NT2/D1 (cell line): ENCODE results near the gene RORB.

Experiments used
- SUZ12 ChIP-seq: IDR thresholded peaks from 2 replicates; pipeline ENCODE4 v1.6.1; 2011; ENCODE audit not compliant: insufficient read length, insufficient read depth; ENCODE audit errors: extremely low read depth
- YY1 ChIP-seq: IDR thresholded peaks from 2 replicates; pipeline ENCODE4 v1.6.1; 2011; ENCODE audit not compliant: insufficient read length, insufficient read depth
- ZNF274 ChIP-seq: IDR thresholded peaks from 2 replicates; pipeline ENCODE4 v1.6.1; 2011; ENCODE audit warnings: mild to moderate bottlenecking, low read depth, low read length

DNA sequence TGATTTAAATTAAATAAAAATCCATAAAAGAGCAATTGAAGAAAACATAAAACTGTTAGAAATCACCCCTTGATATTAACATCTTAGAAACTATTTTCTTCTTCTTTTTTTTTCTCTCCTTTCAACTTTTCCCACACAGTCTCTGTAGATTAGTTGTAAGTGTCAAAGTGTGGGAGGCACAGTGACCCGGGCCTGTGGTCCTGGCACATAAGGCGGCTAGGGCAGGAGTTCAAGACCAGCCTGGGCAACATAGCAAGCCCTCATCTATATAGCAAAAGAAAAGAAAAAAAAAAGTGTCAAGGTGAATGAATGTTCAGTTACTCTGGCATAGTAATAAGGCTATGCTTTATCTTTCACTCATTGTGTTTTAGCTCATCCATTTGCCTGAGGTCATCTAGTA lies 14.2 kb downstream of the RORB start:
- no peak for TF ChIP-seq YY1
- no peak for TF ChIP-seq ZNF274
- TF ChIP-seq SUZ12: no peak
